ENCODE measurements around the gene LDB1. TPM values are rescaled to one million over a fixed set of nuclear protein-coding genes. Genes with fewer than 3 reads are reported as not detected.
A peak's percentile ranks its signal among the peaks of the same experiment; 100 is the strongest.

LDB1 gene
- total and polyA plus RNA-seq, 10 of the 15 experiments (the other 5 are each of a cell fraction or from before 2014, with no cell fraction given) = 1.7 to 71.5 (median 36.9) TPM

- TF ChIP-seq ZNF207 (IDR thresholded peaks at IDR 0.05; ENCODE audit: borderline replicate concordance) = peak; percentile 21; the same call in 1 of the 2 replicates
- TF ChIP-seq ZBTB11 (CRISPR knock-in tag; IDR thresholded peaks at IDR 0.05) = no peak
- TF ChIP-seq ELK1 (IDR thresholded peaks at IDR 0.05; ENCODE audit: low read depth, low read length) = no peak
- TF ChIP-seq FOS (IDR thresholded peaks at IDR 0.05; ENCODE audit: borderline replicate concordance, extremely low read depth, insufficient read length) = no peak
- TF ChIP-seq MTA2 (IDR thresholded peaks at IDR 0.05; ENCODE audit: low read depth) = 0 out of 2 replicates have a peak, but pooled peaks have one; percentile 30
- TF ChIP-seq NBN (IDR thresholded peaks at IDR 0.05) = 0 out of 2 replicates have a peak, but pooled peaks have one; percentile 57
- 0 out of 2 replicates have a peak, but pooled peaks have one; percentile 54 for TF ChIP-seq BACH1 (IDR thresholded peaks at IDR 0.05; ENCODE audit: borderline replicate concordance)
- no peak for TF ChIP-seq NR2C2 (IDR thresholded peaks at IDR 0.05; ENCODE audit: borderline replicate concordance, control insufficient read depth, insufficient read length, low read depth)
- no peak for TF ChIP-seq ETV6 (conservative IDR thresholded peaks at IDR 0.05 in 1 of 2, IDR thresholded peaks at IDR 0.05 in 1 of 2; ENCODE audit: borderline replicate concordance in 1 of 2, low read depth in 1 of 2)
- no peak for TF ChIP-seq PAX8 (IDR thresholded peaks at IDR 0.05)
- TF ChIP-seq RAD51 (IDR thresholded peaks at IDR 0.05) = no peak
- no peak for TF ChIP-seq GABPA (IDR thresholded peaks at IDR 0.05; ENCODE audit: low read depth)
- TF ChIP-seq NR2C1 (IDR thresholded peaks at IDR 0.05) = no peak
- TF ChIP-seq ZNF274 (IDR thresholded peaks at IDR 0.05; ENCODE audit: insufficient read depth, insufficient read length) = no peak
- TF ChIP-seq CEBPB (IDR thresholded peaks at IDR 0.05; ENCODE audit: borderline replicate concordance in 1 of 2, low read depth in 2 of 2, low read length in 2 of 2) = no peak
- 0 out of 2 replicates have a peak, but pooled peaks have one; percentile 31 for TF ChIP-seq TCF3 (IDR thresholded peaks at IDR 0.05; ENCODE audit: borderline replicate concordance, insufficient read depth, low read depth, low read length)
- no peak for TF ChIP-seq HDGF (IDR thresholded peaks at IDR 0.05)
- TF ChIP-seq MAX (IDR thresholded peaks at IDR 0.05; ENCODE audit: low read depth, low read length) = peak; percentile 34; the same call in 1 of the 2 replicates
- TF ChIP-seq POLR2AphosphoS5 (IDR thresholded peaks at IDR 0.05; ENCODE audit: low read length) = peak; percentile 72
- peak; percentile 95 for TF ChIP-seq CREB1 (IDR thresholded peaks at IDR 0.05; ENCODE audit: low read depth)
- TF ChIP-seq DPF2 (IDR thresholded peaks at IDR 0.05) = no peak; the same call in 1 of the 2 replicates
- no peak for TF ChIP-seq RAD21 (IDR thresholded peaks at IDR 0.05; ENCODE audit: insufficient read depth, low read depth, low read length)
- peak; percentile 43 for TF ChIP-seq NKRF (conservative IDR thresholded peaks at IDR 0.05)
- TF ChIP-seq NFXL1 (IDR thresholded peaks at IDR 0.05; ENCODE audit: borderline replicate concordance) = no peak
- TF ChIP-seq SRF (IDR thresholded peaks at IDR 0.05; ENCODE audit: low read depth in 2 of 2, low read length in 2 of 2) = peak in 1 of 2 experiments; percentile 64; a peak in 1 of 4 replicates
Measured at GRCh38 chr10:102064868-102065560, 55.2 kb downstream of the LDB1 start, which contains the start of gene HPS6 (continued).

Measured in GM12878 (cell line).